GM15510 (cell line): ENCODE measurements around the gene TOR2A.

Experiments used
- POLR2A ChIP-seq: IDR thresholded peaks from 3 replicates; pipeline ENCODE4 v1.6.1; 2011; ENCODE audit warnings: borderline replicate concordance; ENCODE audit not compliant: insufficient read length; ENCODE audit errors: extremely low read depth

The TOR2A gene

GRCh38 chr9:127703289-127703946 is 31.7 kb downstream of the TOR2A start:
- no peak for TF ChIP-seq POLR2A

- no peak for TF ChIP-seq POLR2A
Measured at GRCh38 chr9:127700594-127701255, 34.4 kb downstream of the TOR2A start.

GRCh38 chr9:127700140-127700539 is 35.0 kb downstream of the TOR2A start:
- no peak for TF ChIP-seq POLR2A

GRCh38 chr9:127698985-127699670 is 36.0 kb downstream of the TOR2A start:
- TF ChIP-seq POLR2A = peak; percentile 57

GRCh38 chr9:127698386-127698785 is 36.7 kb downstream of the TOR2A start:
- TF ChIP-seq POLR2A = no peak

- no peak for TF ChIP-seq POLR2A
Measured at GRCh38 chr9:127697575-127697974, 37.5 kb downstream of the TOR2A start.

GRCh38 chr9:127694890-127695720 is 40.0 kb downstream of the TOR2A start:
- TF ChIP-seq POLR2A = no peak

- TF ChIP-seq POLR2A = no peak
Measured at GRCh38 chr9:127693697-127694096, 41.4 kb downstream of the TOR2A start.

- TF ChIP-seq POLR2A = no peak
Measured at GRCh38 chr9:127693143-127693542, 42.0 kb downstream of the TOR2A start.

GRCh38 chr9:127692071-127692470 is 43.0 kb downstream of the TOR2A start:
- TF ChIP-seq POLR2A = no peak

- TF ChIP-seq POLR2A = no peak
Measured at GRCh38 chr9:127690735-127691134, 44.4 kb downstream of the TOR2A start.

- no peak for TF ChIP-seq POLR2A
Measured at GRCh38 chr9:127689329-127690000, 45.6 kb downstream of the TOR2A start.

- TF ChIP-seq POLR2A = no peak
Measured at GRCh38 chr9:127686461-127687393, 48.4 kb downstream of the TOR2A start.
